Measurements from ENCODE around the gene RTN4RL1.

The RTN4RL1 gene

DNA sequence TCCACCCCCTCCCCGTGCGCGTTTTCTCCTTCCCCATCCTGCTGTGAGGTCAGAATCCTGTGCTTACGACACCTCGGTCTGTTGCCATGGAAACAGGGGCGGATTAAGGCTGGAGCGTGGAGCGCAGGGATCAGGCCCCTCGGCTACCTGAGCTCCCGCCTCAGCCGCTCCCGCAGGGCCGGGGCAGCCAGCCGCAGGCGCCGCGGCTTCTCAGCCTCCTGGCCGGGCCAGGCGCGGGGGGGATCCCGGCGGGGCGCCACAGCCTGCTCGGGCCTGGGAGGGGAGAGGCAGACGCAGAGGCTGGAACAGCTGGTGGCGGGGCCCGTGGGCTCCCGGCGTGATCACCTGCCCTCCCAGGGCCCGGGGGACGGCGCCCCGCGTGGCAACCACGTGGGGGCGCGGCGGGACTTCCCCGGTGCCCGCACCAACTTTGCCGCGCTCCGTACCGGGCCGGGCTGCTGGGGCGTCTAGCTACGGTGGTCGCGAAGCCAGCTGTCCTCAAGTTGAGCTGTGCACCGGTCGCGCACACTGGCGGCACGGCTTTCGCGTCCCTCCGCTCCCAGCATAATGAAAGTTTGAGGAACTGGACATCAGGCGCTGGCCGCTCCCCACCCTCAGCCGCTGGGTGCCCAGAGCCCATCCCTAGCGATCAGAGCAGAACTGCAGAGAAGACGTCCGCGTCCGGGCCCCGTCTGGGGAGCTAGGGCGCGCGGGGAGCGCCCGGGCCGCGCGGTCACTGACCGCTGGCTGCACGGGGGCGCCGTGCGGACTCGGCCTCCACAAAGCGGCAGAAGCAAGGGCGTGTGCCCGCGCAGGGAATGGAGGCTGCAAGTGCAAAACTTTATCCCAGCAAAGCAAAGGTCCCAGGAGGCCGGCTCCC is 1.2 kb downstream of the RTN4RL1 start:
- ChIA-PET CTCF (interaction anchor here (0.5 to 12.2 kb wide), 10 partner anchors 11 to 121 kb away, joined by 3 to 145 read pairs (median 3); no protein-coding TSS in a partner anchor), POLR2A (interaction anchor here (0.6 to 3.5 kb wide), 5 partner anchors 10 to 240 kb away, joined by 3 to 19 read pairs (median 5); partner anchors contain the start of genes RPA1 and SMYD4)
- no peak overlapping the region; the same call in 1 of the 2 replicates for H3K27ac ChIP-seq (ENCODE audit: extremely low read depth, low read depth, low read length)
- peaks cover 10% of the 10 kb centered on the region; the same call in 1 of the 2 replicates for H3K4me1 ChIP-seq (ENCODE audit: control insufficient read depth, insufficient read depth, low read length)
- peak overlapping the region; percentile 40 for H3K4me3 ChIP-seq (ENCODE audit: low read depth, low read length)
- H3K36me3 ChIP-seq (ENCODE audit: control insufficient read depth in 2 of 2, insufficient read depth in 1 of 2, low read length in 2 of 2), result no peaks in the 10 kb centered on the region
- H3K9me3 ChIP-seq (ENCODE audit: control insufficient read depth, insufficient read depth, low read depth, low read length), result no peaks in the 10 kb centered on the region
- peak; percentile 59; the same call in 1 of the 2 replicates for TF ChIP-seq ZSCAN30 (tag by site-specific recombination; IDR thresholded peaks at IDR 0.05)
- TF ChIP-seq KLF9 (tag by site-specific recombination; IDR thresholded peaks at IDR 0.05; ENCODE audit: low read depth), result no peak
- no peak for TF ChIP-seq ZNF266 (tag by site-specific recombination; IDR thresholded peaks at IDR 0.05; ENCODE audit: low read depth)
- no peak for TF ChIP-seq OVOL3 (tag by site-specific recombination; IDR thresholded peaks at IDR 0.05)
- no peak for TF ChIP-seq ZNF416 (tag by site-specific recombination; IDR thresholded peaks at IDR 0.05)
- TF ChIP-seq ZNF513 (tag by site-specific recombination; IDR thresholded peaks at IDR 0.05), result no peak
- TF ChIP-seq ZNF626 (tag by site-specific recombination; IDR thresholded peaks at IDR 0.05), result no peak
- no peak for TF ChIP-seq FEZF1 (tag by site-specific recombination; IDR thresholded peaks at IDR 0.05)
- TF ChIP-seq, protein P1, sequence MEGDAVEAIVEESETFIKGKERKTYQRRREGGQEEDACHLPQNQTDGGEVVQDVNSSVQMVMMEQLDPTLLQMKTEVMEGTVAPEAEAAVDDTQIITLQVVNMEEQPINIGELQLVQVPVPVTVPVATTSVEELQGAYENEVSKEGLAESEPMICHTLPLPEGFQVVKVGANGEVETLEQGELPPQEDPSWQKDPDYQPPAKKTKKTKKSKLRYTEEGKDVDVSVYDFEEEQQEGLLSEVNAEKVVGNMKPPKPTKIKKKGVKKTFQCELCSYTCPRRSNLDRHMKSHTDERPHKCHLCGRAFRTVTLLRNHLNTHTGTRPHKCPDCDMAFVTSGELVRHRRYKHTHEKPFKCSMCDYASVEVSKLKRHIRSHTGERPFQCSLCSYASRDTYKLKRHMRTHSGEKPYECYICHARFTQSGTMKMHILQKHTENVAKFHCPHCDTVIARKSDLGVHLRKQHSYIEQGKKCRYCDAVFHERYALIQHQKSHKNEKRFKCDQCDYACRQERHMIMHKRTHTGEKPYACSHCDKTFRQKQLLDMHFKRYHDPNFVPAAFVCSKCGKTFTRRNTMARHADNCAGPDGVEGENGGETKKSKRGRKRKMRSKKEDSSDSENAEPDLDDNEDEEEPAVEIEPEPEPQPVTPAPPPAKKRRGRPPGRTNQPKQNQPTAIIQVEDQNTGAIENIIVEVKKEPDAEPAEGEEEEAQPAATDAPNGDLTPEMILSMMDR (tag by site-specific recombination; IDR thresholded peaks at IDR 0.05), result peak; percentile 37; the same call in 1 of the 2 replicates
- TF ChIP-seq, protein P2, sequence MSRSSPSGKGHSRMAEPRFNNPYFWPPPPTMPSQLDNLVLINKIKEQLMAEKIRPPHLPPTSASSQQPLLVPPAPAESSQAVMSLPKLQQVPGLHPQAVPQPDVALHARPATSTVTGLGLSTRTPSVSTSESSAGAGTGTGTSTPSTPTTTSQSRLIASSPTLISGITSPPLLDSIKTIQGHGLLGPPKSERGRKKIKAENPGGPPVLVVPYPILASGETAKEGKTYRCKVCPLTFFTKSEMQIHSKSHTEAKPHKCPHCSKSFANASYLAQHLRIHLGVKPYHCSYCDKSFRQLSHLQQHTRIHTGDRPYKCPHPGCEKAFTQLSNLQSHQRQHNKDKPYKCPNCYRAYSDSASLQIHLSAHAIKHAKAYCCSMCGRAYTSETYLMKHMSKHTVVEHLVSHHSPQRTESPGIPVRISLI (tag by site-specific recombination; IDR thresholded peaks at IDR 0.05), result no peak
- TF ChIP-seq RBAK (tag by site-specific recombination; IDR thresholded peaks at IDR 0.05), result no peak
- TF ChIP-seq ZNF473 (tag by site-specific recombination; IDR thresholded peaks at IDR 0.05), result no peak
- TF ChIP-seq ZNF354C (tag by site-specific recombination; IDR thresholded peaks at IDR 0.05; ENCODE audit: borderline replicate concordance, low read depth), result no peak
- no peak for TF ChIP-seq KLF1 (tag by site-specific recombination; IDR thresholded peaks at IDR 0.05)
- no peak for TF ChIP-seq ZNF701 (tag by site-specific recombination; IDR thresholded peaks at IDR 0.05)
- no peak for TF ChIP-seq HOXD13 (CRISPR knock-in tag; IDR thresholded peaks at IDR 0.05; ENCODE audit: borderline replicate concordance)
- TF ChIP-seq ZNF548 (tag by site-specific recombination; IDR thresholded peaks at IDR 0.05), result no peak
- no peak for TF ChIP-seq ZNF639 (tag by site-specific recombination; IDR thresholded peaks at IDR 0.05)
- TF ChIP-seq, protein P3, sequence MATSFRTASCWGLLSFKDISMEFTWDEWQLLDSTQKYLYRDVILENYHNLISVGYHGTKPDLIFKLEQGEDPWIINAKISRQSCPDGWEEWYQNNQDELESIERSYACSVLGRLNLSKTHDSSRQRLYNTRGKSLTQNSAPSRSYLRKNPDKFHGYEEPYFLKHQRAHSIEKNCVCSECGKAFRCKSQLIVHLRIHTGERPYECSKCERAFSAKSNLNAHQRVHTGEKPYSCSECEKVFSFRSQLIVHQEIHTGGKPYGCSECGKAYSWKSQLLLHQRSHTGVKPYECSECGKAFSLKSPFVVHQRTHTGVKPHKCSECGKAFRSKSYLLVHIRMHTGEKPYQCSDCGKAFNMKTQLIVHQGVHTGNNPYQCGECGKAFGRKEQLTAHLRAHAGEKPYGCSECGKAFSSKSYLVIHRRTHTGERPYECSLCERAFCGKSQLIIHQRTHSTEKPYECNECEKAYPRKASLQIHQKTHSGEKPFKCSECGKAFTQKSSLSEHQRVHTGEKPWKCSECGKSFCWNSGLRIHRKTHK (tag by site-specific recombination; IDR thresholded peaks at IDR 0.05), result no peak
- no peak for TF ChIP-seq GFI1B (tag by site-specific recombination; IDR thresholded peaks at IDR 0.05)
- 0 out of 2 replicates have a peak, but pooled peaks have one; percentile 39 for TF ChIP-seq ZNF211 (tag by site-specific recombination; IDR thresholded peaks at IDR 0.05; ENCODE audit: low read depth)
- no peak for TF ChIP-seq ZNF133 (tag by site-specific recombination; IDR thresholded peaks at IDR 0.05)
- no peak for TF ChIP-seq YY2 (tag by site-specific recombination; IDR thresholded peaks at IDR 0.05)
- no peak for TF ChIP-seq ZNF629 (tag by site-specific recombination; IDR thresholded peaks at IDR 0.05)
- TF ChIP-seq, protein P4, sequence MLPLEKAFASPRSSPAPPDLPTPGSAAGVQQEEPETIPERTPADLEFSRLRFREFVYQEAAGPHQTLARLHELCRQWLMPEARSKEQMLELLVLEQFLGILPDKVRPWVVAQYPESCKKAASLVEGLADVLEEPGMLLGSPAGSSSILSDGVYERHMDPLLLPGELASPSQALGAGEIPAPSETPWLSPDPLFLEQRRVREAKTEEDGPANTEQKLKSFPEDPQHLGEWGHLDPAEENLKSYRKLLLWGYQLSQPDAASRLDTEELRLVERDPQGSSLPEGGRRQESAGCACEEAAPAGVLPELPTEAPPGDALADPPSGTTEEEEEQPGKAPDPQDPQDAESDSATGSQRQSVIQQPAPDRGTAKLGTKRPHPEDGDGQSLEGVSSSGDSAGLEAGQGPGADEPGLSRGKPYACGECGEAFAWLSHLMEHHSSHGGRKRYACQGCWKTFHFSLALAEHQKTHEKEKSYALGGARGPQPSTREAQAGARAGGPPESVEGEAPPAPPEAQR (tag by site-specific recombination; IDR thresholded peaks at IDR 0.05), result no peak
- TF ChIP-seq BCL11A (tag by site-specific recombination; IDR thresholded peaks at IDR 0.05; ENCODE audit: low read depth), result peak; percentile 68
- TF ChIP-seq ZNF600 (tag by site-specific recombination; IDR thresholded peaks at IDR 0.05), result no peak
- TF ChIP-seq YY1 (tag by site-specific recombination; IDR thresholded peaks at IDR 0.05), result no peak; the same call in 1 of the 2 replicates

Measured in HEK293 (cell line).